Measurements from ENCODE around the gene BCAS3.

DNA sequence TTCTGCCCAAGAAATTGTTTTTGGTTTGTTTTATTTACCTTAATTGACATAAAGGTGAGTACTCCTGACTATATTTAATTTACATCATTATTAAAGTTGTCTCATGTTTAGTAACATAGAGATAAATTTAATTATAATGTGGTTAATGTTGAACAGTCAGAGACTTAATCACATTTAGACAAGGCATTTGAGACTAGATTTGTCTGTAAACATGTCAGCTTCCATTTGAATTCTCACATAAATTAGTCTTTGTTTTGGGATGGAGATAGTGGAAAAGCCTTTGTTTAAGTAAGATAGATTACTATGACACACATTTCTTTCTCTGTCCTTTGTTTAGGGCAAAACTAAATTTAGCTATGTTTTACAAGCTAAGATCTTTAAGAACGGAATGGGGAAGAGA is 18.5 kb upstream of the BCAS3 start:
- TF ChIP-seq, protein P1, sequence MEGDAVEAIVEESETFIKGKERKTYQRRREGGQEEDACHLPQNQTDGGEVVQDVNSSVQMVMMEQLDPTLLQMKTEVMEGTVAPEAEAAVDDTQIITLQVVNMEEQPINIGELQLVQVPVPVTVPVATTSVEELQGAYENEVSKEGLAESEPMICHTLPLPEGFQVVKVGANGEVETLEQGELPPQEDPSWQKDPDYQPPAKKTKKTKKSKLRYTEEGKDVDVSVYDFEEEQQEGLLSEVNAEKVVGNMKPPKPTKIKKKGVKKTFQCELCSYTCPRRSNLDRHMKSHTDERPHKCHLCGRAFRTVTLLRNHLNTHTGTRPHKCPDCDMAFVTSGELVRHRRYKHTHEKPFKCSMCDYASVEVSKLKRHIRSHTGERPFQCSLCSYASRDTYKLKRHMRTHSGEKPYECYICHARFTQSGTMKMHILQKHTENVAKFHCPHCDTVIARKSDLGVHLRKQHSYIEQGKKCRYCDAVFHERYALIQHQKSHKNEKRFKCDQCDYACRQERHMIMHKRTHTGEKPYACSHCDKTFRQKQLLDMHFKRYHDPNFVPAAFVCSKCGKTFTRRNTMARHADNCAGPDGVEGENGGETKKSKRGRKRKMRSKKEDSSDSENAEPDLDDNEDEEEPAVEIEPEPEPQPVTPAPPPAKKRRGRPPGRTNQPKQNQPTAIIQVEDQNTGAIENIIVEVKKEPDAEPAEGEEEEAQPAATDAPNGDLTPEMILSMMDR (conservative IDR thresholded peaks at IDR 0.05; ENCODE audit: low read depth, low read length): no peak
- TF ChIP-seq EZH2 (IDR thresholded peaks at IDR 0.05; ENCODE audit: borderline replicate concordance, low read depth, low read length, poor library complexity, severe bottlenecking): no peak

Measured in A673 (cell line).